ENCODE results near the gene CNTN4. TPM values are rescaled to one million over a fixed set of nuclear protein-coding genes. Genes with fewer than 3 reads are reported as not detected.

The CNTN4 gene
- total RNA-seq, 2 donors from 2014 or later: not detected

DNA sequence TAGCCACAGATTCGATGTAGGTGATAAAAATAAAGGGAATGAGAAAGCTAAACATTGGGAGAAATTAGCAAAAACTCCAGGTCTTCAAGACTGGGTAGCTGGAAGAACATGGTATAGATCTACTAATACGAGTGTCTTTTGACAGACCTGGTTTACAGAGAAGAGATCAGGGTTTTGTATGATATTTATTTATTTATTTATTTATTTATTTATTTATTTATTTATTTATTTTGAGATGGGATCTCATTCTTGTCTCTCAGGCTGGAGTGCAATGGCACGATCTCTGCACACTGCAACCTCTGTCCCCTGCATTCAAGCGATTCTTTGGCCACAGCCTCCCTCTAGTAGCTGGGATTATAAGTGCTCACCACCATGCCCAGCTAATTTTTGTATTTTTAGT lies 448.4 kb downstream of the CNTN4 start:
- peaks cover 6 to 26% of the 10 kb centered on the region in 2 donors for H3K9me3 Mint-ChIP-seq
- H3K27ac Mint-ChIP-seq: no peak overlapping the region
- ATAC-seq (no peak), DNase-seq (ENCODE audit: low spot score in 2 of 2) (no peak)
- H3K36me3 Mint-ChIP-seq: peaks cover 0 to 6% of the 10 kb centered on the region in 2 donors

- Mint-ChIP-seq H3K27ac (no peak overlapping the region), H3K36me3 (peaks cover 0 to 6% of the 10 kb centered on the region in 2 donors), H3K9me3 (peaks cover 6% of the 10 kb centered on the region in 2 donors)
- ATAC-seq (no peak), DNase-seq (ENCODE audit: low spot score in 2 of 2) (no peak)
Observed at GRCh38 chr3:2554656-2555055, 456.0 kb downstream of the CNTN4 start.

- ATAC-seq (no peak), DNase-seq (ENCODE audit: low spot score in 2 of 2) (no peak)
- no peak overlapping the region for H3K27ac Mint-ChIP-seq
- no peaks in the 10 kb centered on the region for H3K9me3 Mint-ChIP-seq
- H3K36me3 Mint-ChIP-seq: no peaks in the 10 kb centered on the region
Observed at GRCh38 chr3:2558796-2559195, 460.1 kb downstream of the CNTN4 start.

DNA sequence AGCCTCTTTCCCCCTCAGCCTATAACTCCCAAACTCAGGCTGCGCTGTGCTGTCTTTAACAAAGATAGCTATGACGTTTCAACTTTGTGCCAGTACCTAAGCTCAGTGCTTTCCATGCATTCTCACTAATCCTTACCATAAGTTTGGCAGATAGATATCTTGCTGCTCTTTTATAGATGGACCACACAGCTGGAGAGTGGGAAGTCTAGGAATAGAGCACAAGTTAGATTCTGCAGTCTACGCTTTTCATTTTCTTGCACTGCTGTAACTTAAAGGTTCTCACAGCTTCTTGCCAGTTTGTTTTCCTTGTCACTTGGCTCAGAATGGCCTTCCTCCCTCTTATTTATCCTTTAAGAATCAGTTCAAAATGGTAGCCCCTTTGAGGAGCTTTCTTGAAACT lies 468.8 kb downstream of the CNTN4 start:
- Mint-ChIP-seq H3K36me3 (no peaks in the 10 kb centered on the region), H3K27ac (no peak overlapping the region), H3K9me3 (no peaks in the 10 kb centered on the region)
- no peak for ATAC-seq
- no peak for DNase-seq (ENCODE audit: low spot score in 2 of 2)

- Mint-ChIP-seq H3K27ac (no peak overlapping the region), H3K36me3 (no peaks in the 10 kb centered on the region), H3K9me3 (no peaks in the 10 kb centered on the region)
- DNase-seq (ENCODE audit: low spot score in 2 of 2) (no peak), ATAC-seq (peak in 1 of 2 donors; percentile 49)
Observed at GRCh38 chr3:2568156-2568555, 469.5 kb downstream of the CNTN4 start.

GRCh38 chr3:2568929-2569328 lies 470.3 kb downstream of the CNTN4 start:
- ATAC-seq: no peak
- Mint-ChIP-seq H3K36me3 (no peaks in the 10 kb centered on the region), H3K27ac (no peak overlapping the region), H3K9me3 (no peaks in the 10 kb centered on the region)
- DNase-seq (ENCODE audit: low spot score in 2 of 2): no peak

DNA sequence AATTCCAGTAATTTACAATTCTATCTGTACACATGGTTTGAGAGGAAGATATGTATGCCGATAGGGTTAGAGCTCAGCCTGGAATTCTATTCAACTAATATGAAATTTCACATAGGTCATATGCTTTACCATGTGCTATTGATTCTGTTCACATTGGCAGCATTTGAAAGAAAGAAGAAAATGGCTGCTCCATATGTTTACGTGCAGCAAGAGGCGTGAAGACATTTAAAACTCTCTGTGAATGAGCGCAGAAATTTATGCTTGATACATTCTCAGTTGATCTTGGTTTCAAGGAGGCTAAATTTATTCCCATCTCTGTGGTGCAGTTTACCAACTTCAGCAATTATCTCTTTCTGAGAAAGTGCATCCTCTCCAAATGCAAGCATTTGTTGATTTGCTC lies 478.9 kb downstream of the CNTN4 start:
- H3K27ac Mint-ChIP-seq: no peak overlapping the region
- ATAC-seq: no peak

GRCh38 chr3:2578560-2578959 lies 479.9 kb downstream of the CNTN4 start:
- H3K27ac Mint-ChIP-seq: no peak overlapping the region
- H3K36me3 Mint-ChIP-seq: no peaks in the 10 kb centered on the region
- ATAC-seq: no peak
- DNase-seq (ENCODE audit: low spot score in 2 of 2): no peak
- H3K9me3 Mint-ChIP-seq: no peaks in the 10 kb centered on the region

More for the DNA sequence above, 478.9 kb downstream of the CNTN4 start:
- Mint-ChIP-seq H3K36me3 (no peaks in the 10 kb centered on the region), H3K9me3 (no peaks in the 10 kb centered on the region)
- DNase-seq (ENCODE audit: low spot score in 2 of 2): no peak

- DNase-seq (ENCODE audit: low spot score in 2 of 2) (no peak), ATAC-seq (no peak)
Observed at GRCh38 chr3:2579206-2579605, 480.5 kb downstream of the CNTN4 start.

DNA sequence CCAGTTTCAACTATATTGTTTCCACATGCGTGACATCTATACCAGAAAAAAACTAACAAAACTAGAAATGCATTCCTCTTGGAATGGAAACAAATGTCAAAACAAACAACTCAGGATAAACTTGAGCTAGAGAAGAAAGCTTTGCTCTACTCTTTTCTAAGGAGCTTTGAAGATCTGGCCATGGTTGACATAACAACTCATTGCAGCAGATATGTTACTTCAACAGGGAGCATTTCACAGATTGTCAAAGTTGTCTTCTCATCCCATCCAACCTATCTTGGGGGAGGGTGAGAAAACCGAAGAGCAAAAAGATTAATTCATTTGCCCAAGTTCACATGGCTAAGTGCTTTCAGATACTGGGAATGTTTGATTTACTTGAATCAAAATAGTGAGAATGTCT lies 484.4 kb downstream of the CNTN4 start:
- ATAC-seq: no peak
- Mint-ChIP-seq H3K36me3 (no peaks in the 10 kb centered on the region), H3K27ac (no peak overlapping the region), H3K9me3 (peaks cover 0 to 3% of the 10 kb centered on the region in 2 donors)
- no peak for DNase-seq (ENCODE audit: low spot score in 2 of 2)

More at GRCh38 chr3:2579206-2579605, 480.5 kb downstream of the CNTN4 start:
- Mint-ChIP-seq H3K27ac (no peak overlapping the region), H3K9me3 (no peaks in the 10 kb centered on the region), H3K36me3 (no peaks in the 10 kb centered on the region)

- DNase-seq (ENCODE audit: low spot score in 2 of 2) (no peak), ATAC-seq (no peak)
- no peak overlapping the region for H3K27ac Mint-ChIP-seq
- H3K9me3 Mint-ChIP-seq: peaks cover 0 to 3% of the 10 kb centered on the region in 2 donors
- H3K36me3 Mint-ChIP-seq: no peaks in the 10 kb centered on the region
Observed at GRCh38 chr3:2589336-2589969, 490.8 kb downstream of the CNTN4 start.

DNA sequence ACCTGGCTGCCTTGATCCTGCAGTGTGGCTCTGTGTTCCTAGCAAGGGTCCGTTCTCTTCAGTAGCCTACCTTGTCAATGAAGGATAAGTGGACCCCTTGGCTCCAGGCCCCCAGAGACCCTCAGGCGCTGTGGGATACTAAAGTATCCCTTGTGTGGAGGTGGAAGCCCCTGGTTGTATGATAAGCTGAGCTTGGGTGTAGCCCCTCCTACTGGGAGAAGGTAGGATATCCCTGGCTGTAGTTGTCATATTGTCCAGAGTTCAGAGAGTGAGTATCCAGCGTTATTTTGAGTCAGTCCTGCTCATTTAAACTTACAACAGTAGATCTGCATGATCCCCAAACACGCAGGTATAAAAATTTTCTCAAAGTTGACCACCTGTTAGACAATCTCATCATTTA lies 496.8 kb downstream of the CNTN4 start:
- no peaks in the 10 kb centered on the region for H3K9me3 Mint-ChIP-seq
- ATAC-seq: no peak
- H3K27ac Mint-ChIP-seq: no peak overlapping the region
- no peaks in the 10 kb centered on the region for H3K36me3 Mint-ChIP-seq
- no peak for DNase-seq (ENCODE audit: low spot score in 2 of 2)

DNA sequence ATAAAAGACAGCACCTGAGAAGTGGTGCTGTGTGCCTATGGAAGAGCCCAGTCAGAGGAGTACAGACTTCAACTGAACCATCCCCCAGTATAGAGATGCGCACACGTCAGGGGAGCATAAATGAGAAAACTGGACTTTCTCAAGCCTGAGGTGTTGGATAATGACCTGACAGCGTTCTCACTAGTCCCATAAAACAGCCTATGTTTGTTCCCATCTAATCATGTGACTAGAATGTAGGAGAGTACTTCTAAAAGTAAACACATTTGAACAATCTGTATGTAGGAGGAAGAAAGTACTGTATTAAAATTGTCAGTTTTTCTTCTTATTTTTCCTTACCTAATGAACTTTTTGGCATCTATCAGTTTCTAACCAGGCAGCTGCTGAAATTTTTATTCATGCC lies 498.9 kb downstream of the CNTN4 start:
- H3K27ac Mint-ChIP-seq: no peak overlapping the region
- no peak for DNase-seq (ENCODE audit: low spot score in 2 of 2)
- H3K36me3 Mint-ChIP-seq: no peaks in the 10 kb centered on the region

GRCh38 chr3:2599471-2599870 lies 500.8 kb downstream of the CNTN4 start:
- no peaks in the 10 kb centered on the region for H3K9me3 Mint-ChIP-seq
- ATAC-seq (no peak), DNase-seq (ENCODE audit: low spot score in 2 of 2) (no peak)
- H3K36me3 Mint-ChIP-seq: no peaks in the 10 kb centered on the region
- H3K27ac Mint-ChIP-seq: no peak overlapping the region

More for the DNA sequence above, 498.9 kb downstream of the CNTN4 start:
- ATAC-seq: no peak
- no peaks in the 10 kb centered on the region for H3K9me3 Mint-ChIP-seq

GRCh38 chr3:2603692-2604289 lies 505.1 kb downstream of the CNTN4 start:
- H3K9me3 Mint-ChIP-seq: no peaks in the 10 kb centered on the region
- no peaks in the 10 kb centered on the region for H3K36me3 Mint-ChIP-seq
- DNase-seq (ENCODE audit: low spot score in 2 of 2) (no peak), ATAC-seq (no peak)
- no peak overlapping the region for H3K27ac Mint-ChIP-seq

DNA sequence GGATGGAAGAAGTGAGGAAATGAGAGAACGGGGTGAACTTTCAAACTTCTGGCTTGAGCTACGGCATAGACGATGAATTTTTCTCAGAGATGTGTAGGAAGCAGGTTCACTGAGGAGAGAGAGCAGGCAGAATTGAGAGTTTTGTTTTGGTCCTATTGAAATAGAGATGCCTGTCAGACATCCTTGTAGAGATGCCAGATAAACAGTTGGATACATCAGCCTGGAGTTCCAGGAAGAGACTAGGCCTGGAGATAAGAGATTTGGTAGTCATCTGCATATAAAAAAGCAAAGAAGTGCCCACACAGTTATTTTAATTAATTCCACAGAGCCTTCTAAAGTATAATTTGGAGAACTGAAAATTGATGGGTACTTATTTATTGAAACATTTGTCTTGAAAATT lies 515.9 kb downstream of the CNTN4 start:
- Mint-ChIP-seq H3K36me3 (peaks cover 0 to 6% of the 10 kb centered on the region in 2 donors), H3K9me3 (peaks cover 0 to 8% of the 10 kb centered on the region in 2 donors), H3K27ac (no peak overlapping the region)
- DNase-seq (ENCODE audit: low spot score in 2 of 2): no peak
- no peak for ATAC-seq

DNA sequence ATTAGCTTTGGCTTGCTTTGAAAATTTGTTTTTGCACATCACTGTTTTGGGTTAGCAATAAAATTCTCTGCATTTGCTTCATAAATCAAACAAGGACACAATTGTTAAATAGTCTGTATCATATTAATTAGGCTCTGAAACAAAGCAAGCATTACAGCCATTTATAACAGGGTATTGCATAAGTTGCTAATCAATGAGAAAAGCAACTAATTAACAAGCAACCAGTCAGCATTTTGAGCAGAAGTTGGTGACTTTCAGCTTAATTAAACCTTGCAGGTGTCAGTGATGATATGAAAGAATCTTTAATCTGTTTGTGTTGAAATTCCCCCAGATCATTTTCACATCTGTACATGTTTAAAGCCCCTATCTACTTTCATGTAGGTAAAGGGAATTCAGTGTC lies 516.4 kb downstream of the CNTN4 start:
- H3K27ac Mint-ChIP-seq: no peak overlapping the region
- peaks cover 0 to 8% of the 10 kb centered on the region in 2 donors for H3K9me3 Mint-ChIP-seq
- DNase-seq (ENCODE audit: low spot score in 2 of 2) (no peak), ATAC-seq (no peak)
- peaks cover 0 to 6% of the 10 kb centered on the region in 2 donors for H3K36me3 Mint-ChIP-seq

- DNase-seq (ENCODE audit: low spot score in 2 of 2): no peak
- H3K9me3 Mint-ChIP-seq: no peaks in the 10 kb centered on the region
Observed at GRCh38 chr3:2623436-2623835, 524.8 kb downstream of the CNTN4 start.

More at GRCh38 chr3:2623436-2623835, 524.8 kb downstream of the CNTN4 start:
- H3K36me3 Mint-ChIP-seq: no peaks in the 10 kb centered on the region
- no peak overlapping the region for H3K27ac Mint-ChIP-seq
- no peak for ATAC-seq
